HepG2 (cell line): ENCODE measurements around the gene ABCB6. TPM values are rescaled to one million over a fixed set of nuclear protein-coding genes. Genes with fewer than 3 reads are reported as not detected.

Source experiments
- ATAD3A ChIP-seq: sonication (generic); formaldehyde crosslinking; IDR thresholded peaks from 2 replicates; pipeline ENCODE4 v1.4.0; 2020; ENCODE audit warnings: missing genetic modification reagents
- CBX2 ChIP-seq, 2 experiments: fragments of 200-600 bp in 1 of 2; sonication (generic); formaldehyde crosslinking in 1 of 2; IDR thresholded peaks; 2 replicates each; pipeline versions ENCODE4 v1.7.0 to v1.8.1; 2018 to 2022; ENCODE audit warnings: low read depth in 2 of 2, low read length in 1 of 2, mild to moderate bottlenecking in 1 of 2, missing genetic modification reagents in 1 of 2
- CBX5 ChIP-seq: sonication (generic); formaldehyde crosslinking; IDR thresholded peaks from 2 replicates; pipeline ENCODE4 v1.4.0; 2020; ENCODE audit warnings: missing genetic modification reagents, borderline replicate concordance
- CREM ChIP-seq, 2 experiments: sonication (generic) in 1 of 2; formaldehyde crosslinking in 1 of 2; IDR thresholded peaks; 2 replicates each; pipeline versions ENCODE4 v1.4.0 to v1.6.1; 2016 to 2020; ENCODE audit warnings: antibody characterized with exemption in 1 of 2, mild to moderate bottlenecking in 1 of 2, missing genetic modification reagents in 1 of 2
- DBP ChIP-seq: sonication (generic); formaldehyde crosslinking; IDR thresholded peaks from 2 replicates; pipeline ENCODE4 v1.4.0; 2020; ENCODE audit warnings: missing genetic modification reagents; ENCODE audit errors: not compliant biosample characterization
- DMAP1 ChIP-seq: IDR thresholded peaks from 2 replicates; pipeline ENCODE4 v1.6.1; 2016
- ELF3 ChIP-seq: IDR thresholded peaks from 2 replicates; pipeline ENCODE4 v1.6.1; 2016; ENCODE audit warnings: missing genetic modification reagents, missing compliant biosample characterization
- ETV5 ChIP-seq: IDR thresholded peaks from 2 replicates; pipeline ENCODE4 v1.6.1; 2018; ENCODE audit warnings: missing biosample characterization, missing genetic modification reagents, inconsistent platforms, borderline replicate concordance
- LRRFIP1 ChIP-seq: sonication (generic); formaldehyde crosslinking; conservative IDR thresholded peaks from 2 replicates; pipeline ENCODE4 v1.4.0; 2020; ENCODE audit warnings: missing genetic modification reagents
- MYNN ChIP-seq: sonication (generic); formaldehyde crosslinking; IDR thresholded peaks from 2 replicates; pipeline ENCODE4 v1.4.0; 2020; ENCODE audit warnings: mild to moderate bottlenecking, low read depth, missing genetic modification reagents
- SMC3 ChIP-seq: IDR thresholded peaks from 2 replicates; pipeline ENCODE4 v1.6.1; 2011; ENCODE audit warnings: low read length, improper control_type of control experiment
- SP4 ChIP-seq: sonication (generic); formaldehyde crosslinking; IDR thresholded peaks from 2 replicates; pipeline ENCODE4 v1.8.1; 2023; ENCODE audit warnings: mild to moderate bottlenecking, missing genetic modification reagents
- SRY ChIP-seq: sonication (generic); formaldehyde crosslinking; IDR thresholded peaks from 2 replicates; pipeline ENCODE4 v1.8.0; 2022; ENCODE audit warnings: mild to moderate bottlenecking, missing genetic modification reagents
- TOPORS ChIP-seq: sonication (generic); formaldehyde crosslinking; IDR thresholded peaks from 2 replicates; pipeline ENCODE4 v1.8.0; 2023; ENCODE audit warnings: mild to moderate bottlenecking, missing genetic modification reagents
- TP53 ChIP-seq: sonication (generic); formaldehyde crosslinking; conservative IDR thresholded peaks from 2 replicates; pipeline ENCODE4 v1.4.0; 2020; ENCODE audit warnings: missing genetic modification reagents
- XBP1 ChIP-seq: sonication (generic); formaldehyde crosslinking; IDR thresholded peaks from 2 replicates; pipeline ENCODE4 v1.5.0; 2020; ENCODE audit warnings: missing genetic modification reagents
- ZFP91 ChIP-seq: sonication (generic); formaldehyde crosslinking; IDR thresholded peaks from 2 replicates; pipeline ENCODE4 v1.9.0; 2022; ENCODE audit warnings: missing genetic modification reagents, mild to moderate bottlenecking, borderline replicate concordance
- ZNF20 ChIP-seq: sonication (generic); formaldehyde crosslinking; IDR thresholded peaks from 2 replicates; pipeline ENCODE4 v1.4.0; 2020; ENCODE audit warnings: mild to moderate bottlenecking, moderate library complexity, missing genetic modification reagents
- ZNF260 ChIP-seq: sonication (generic); formaldehyde crosslinking; IDR thresholded peaks from 2 replicates; pipeline ENCODE4 v1.4.0; 2020; ENCODE audit warnings: missing genetic modification reagents, low read depth, mild to moderate bottlenecking, borderline replicate concordance
- ZNF333 ChIP-seq: sonication (generic); formaldehyde crosslinking; IDR thresholded peaks from 2 replicates; pipeline ENCODE4 v1.4.0; 2020; ENCODE audit warnings: mild to moderate bottlenecking, missing genetic modification reagents, borderline replicate concordance
- ZNF552 ChIP-seq: sonication (generic); formaldehyde crosslinking; IDR thresholded peaks from 2 replicates; pipeline ENCODE4 v1.9.0; 2022; ENCODE audit warnings: missing genetic modification reagents, mild to moderate bottlenecking, borderline replicate concordance
- ZNF569 ChIP-seq: sonication (generic); formaldehyde crosslinking; IDR thresholded peaks from 2 replicates; pipeline ENCODE4 v1.5.0; 2020; ENCODE audit warnings: mild to moderate bottlenecking, missing genetic modification reagents, moderate library complexity, borderline replicate concordance
- ZNF629 ChIP-seq: sonication (generic); formaldehyde crosslinking; conservative IDR thresholded peaks from 2 replicates; pipeline ENCODE4 v1.5.0; 2020; ENCODE audit warnings: missing genetic modification reagents
- ZNF740 ChIP-seq: sonication (generic); formaldehyde crosslinking; IDR thresholded peaks from 2 replicates; pipeline ENCODE4 v1.4.0; 2020; ENCODE audit warnings: missing genetic modification reagents
- polyA plus RNA-seq, 8 experiments: library from polyadenylated mRNA; depleted of rRNA in 3 of 8; stranded (reverse) in 7 of 8; unstranded in 1 of 8; fragments of >200 nt; fragmentation: Illumina TruSeq in 4 of 8; extraction: Trizol in 4 of 8; gene quantifications; 2 replicates each; pipeline versions ENCODE4 v1.2.1 to v1.2.3, GENCODE V29; 2011 to 2016; ENCODE audit warnings: low read depth in 4 of 8, missing spikeins in 1 of 8, mixed read lengths in 1 of 8; ENCODE audit not compliant: insufficient read depth in 1 of 8
- total RNA-seq, 5 experiments: library from RNA; depleted of rRNA; stranded (reverse); fragments of >200 nt; fragmentation: Illumina TruSeq; extraction: Trizol; gene quantifications; 2 replicates each; pipeline ENCODE4 v1.2.3, GENCODE V29; 2016; ENCODE audit warnings: low read depth in 1 of 5

The ABCB6 gene
- total and polyA plus RNA-seq, 2 of the 13 experiments (the other 11 are each of a cell fraction or from before 2014, with no cell fraction given), result 91.1 to 137 TPM

- peak; percentile 58 for TF ChIP-seq TOPORS (CRISPR knock-in tag)
- no peak for TF ChIP-seq LRRFIP1 (CRISPR knock-in tag)
- peak; percentile 99 for TF ChIP-seq ELF3 (CRISPR knock-in tag)
- TF ChIP-seq DMAP1 (CRISPR knock-in tag), result peak; percentile 87
- TF ChIP-seq ZNF552 (CRISPR knock-in tag), result peak; percentile 97
- TF ChIP-seq ATAD3A (CRISPR knock-in tag), result no peak
- peak; percentile 95 for TF ChIP-seq ZNF629 (CRISPR knock-in tag)
- peak; percentile 92 for TF ChIP-seq SRY (CRISPR knock-in tag)
- no peak for TF ChIP-seq CBX2 (IDR thresholded peaks at IDR 0.05; ENCODE audit: low read depth, low read length)
- TF ChIP-seq CBX2 (CRISPR knock-in tag; IDR thresholded peaks at IDR 0.05; ENCODE audit: low read depth), result no peak
- TF ChIP-seq ZFP91 (CRISPR knock-in tag), result peak; percentile 94
- TF ChIP-seq CREM (IDR thresholded peaks at IDR 0.05), result no peak
- no peak; the same call in 1 of the 2 replicates for TF ChIP-seq CREM (CRISPR knock-in tag; IDR thresholded peaks at IDR 0.05)
- TF ChIP-seq SMC3, result no peak
- TF ChIP-seq ZNF260 (CRISPR knock-in tag), result no peak
- TF ChIP-seq SP4, result peak; percentile 99
- TF ChIP-seq TP53 (CRISPR knock-in tag), result 0 out of 2 replicates have a peak, but pooled peaks have one; percentile 65
- peak; percentile 87; the same call in 1 of the 2 replicates for TF ChIP-seq CBX5
- TF ChIP-seq ZNF569, result peak; percentile 69; the same call in 1 of the 2 replicates
- TF ChIP-seq DBP (CRISPR knock-in tag), result no peak
- TF ChIP-seq MYNN (CRISPR knock-in tag), result no peak; the same call in 1 of the 2 replicates
- TF ChIP-seq ZNF740, result peak; percentile 75
- TF ChIP-seq XBP1, result peak; percentile 67; the same call in 1 of the 2 replicates
- peak; percentile 89 for TF ChIP-seq ETV5 (CRISPR knock-in tag)
- TF ChIP-seq ZNF333 (CRISPR knock-in tag), result peak; percentile 98
- no peak for TF ChIP-seq ZNF20
Observed at GRCh38 chr2:219176818-219177551, 41.8 kb downstream of the ABCB6 start, which contains the start of gene CNPPD1 (continued).
